ENCODE results near the gene KCNQ5. TPM values are rescaled to one million over a fixed set of nuclear protein-coding genes. Genes with fewer than 3 reads are reported as not detected.

KCNQ5 gene
- total and polyA plus RNA-seq, 2 of the 8 experiments (the other 6 are each of a cell fraction or from before 2014, with no cell fraction given), result 0.83 to 1.2 TPM

- no peak for TF ChIP-seq CHD7 (IDR thresholded peaks at IDR 0.05; ENCODE audit: insufficient replicate concordance, low read length)
- no peak for TF ChIP-seq EGR1 (IDR thresholded peaks at IDR 0.05; ENCODE audit: borderline replicate concordance, low read depth, low read length)
- no peak for TF ChIP-seq ASH2L (IDR thresholded peaks at IDR 0.05; ENCODE audit: low read length)
- TF ChIP-seq USF2 (IDR thresholded peaks at IDR 0.05; ENCODE audit: low read length), result no peak
- TF ChIP-seq NRF1 (IDR thresholded peaks at IDR 0.05; ENCODE audit: low read depth, low read length), result no peak
Measured at GRCh38 chr6:73121421-73121993, 499.6 kb downstream of the KCNQ5 start (continued).

All from H1 (cell line).